ENCODE results near the gene KCNAB2.

- no peak for TF ChIP-seq EZH2 (IDR thresholded peaks at IDR 0.05; ENCODE audit: low read length, unreplicated experiment)
- TF ChIP-seq, protein P1, sequence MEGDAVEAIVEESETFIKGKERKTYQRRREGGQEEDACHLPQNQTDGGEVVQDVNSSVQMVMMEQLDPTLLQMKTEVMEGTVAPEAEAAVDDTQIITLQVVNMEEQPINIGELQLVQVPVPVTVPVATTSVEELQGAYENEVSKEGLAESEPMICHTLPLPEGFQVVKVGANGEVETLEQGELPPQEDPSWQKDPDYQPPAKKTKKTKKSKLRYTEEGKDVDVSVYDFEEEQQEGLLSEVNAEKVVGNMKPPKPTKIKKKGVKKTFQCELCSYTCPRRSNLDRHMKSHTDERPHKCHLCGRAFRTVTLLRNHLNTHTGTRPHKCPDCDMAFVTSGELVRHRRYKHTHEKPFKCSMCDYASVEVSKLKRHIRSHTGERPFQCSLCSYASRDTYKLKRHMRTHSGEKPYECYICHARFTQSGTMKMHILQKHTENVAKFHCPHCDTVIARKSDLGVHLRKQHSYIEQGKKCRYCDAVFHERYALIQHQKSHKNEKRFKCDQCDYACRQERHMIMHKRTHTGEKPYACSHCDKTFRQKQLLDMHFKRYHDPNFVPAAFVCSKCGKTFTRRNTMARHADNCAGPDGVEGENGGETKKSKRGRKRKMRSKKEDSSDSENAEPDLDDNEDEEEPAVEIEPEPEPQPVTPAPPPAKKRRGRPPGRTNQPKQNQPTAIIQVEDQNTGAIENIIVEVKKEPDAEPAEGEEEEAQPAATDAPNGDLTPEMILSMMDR (conservative IDR thresholded peaks at IDR 0.05; ENCODE audit: low read depth, low read length) = no peak
Measured at GRCh38 chr1:6005276-6005917, 40.3 kb upstream of the KCNAB2 start.
